Vagina (tissue), 2 donors: Measurements from ENCODE around the gene C12orf57.

Source experiments
- POLR2A ChIP-seq, 2 donors: fragments of 450-650 bp; IDR thresholded peaks; one replicate each; pipeline ENCODE4 v1.6.1; 2017; ENCODE audit warnings: antibody characterized with exemption in 2 of 2, mild to moderate bottlenecking in 2 of 2, moderate library complexity in 2 of 2
- POLR2AphosphoS5 ChIP-seq, 2 donors: sonication (generic); formaldehyde crosslinking; IDR thresholded peaks; one replicate each; pipeline ENCODE4 v1.9.0; 2017; ENCODE audit warnings: antibody characterized with exemption in 2 of 2, mild to moderate bottlenecking in 2 of 2, low read depth in 1 of 2; ENCODE audit not compliant: insufficient read depth in 1 of 2

GRCh38 chr12:6968426-6968825 lies 24.6 kb downstream of the C12orf57 start:
- TF ChIP-seq POLR2A (IDR thresholded peaks at IDR 0.05) (no peak), POLR2AphosphoS5 (IDR thresholded peaks at IDR 0.05; ENCODE audit: insufficient read depth in 1 of 2, low read depth in 1 of 2) (no peak)
